Natural killer cell treated with Interleukin-12 subunit alpha and Interleukin-12 subunit beta and Interleukin-15 and Interleukin-18, amount 100 ng/mL, for 72 hours (primary cell): ENCODE data around the gene HTR3B. TPM values are rescaled to one million over a fixed set of nuclear protein-coding genes. Genes with fewer than 3 reads are reported as not detected.

Experiments
- ATAC-seq, 2 donors: fragments of 150-1000 bp; cut with Tn5 transposase in 1 of 2; sonication (Bioruptor Pico), chemical (Tn5 transposase) in 1 of 2; 2 replicates each; pipeline ENCODE4 v1.10.0; 2021
- DNase-seq: peaks from one replicate; pipeline ENCODE4 v3.0.0; 2022; ENCODE audit warnings: low spot score
- H3K27ac Mint-ChIP-seq, 2 donors: 1 replicate in 1 of 2; 2 replicates in 1 of 2; pipeline ENCODE4 v1.8.0; 2022; ENCODE audit warnings: mixed read lengths in 2 of 2, mild to moderate bottlenecking in 1 of 2, moderate library complexity in 1 of 2
- H3K27me3 Mint-ChIP-seq, 2 donors: 1 replicate in 1 of 2; 2 replicates in 1 of 2; pipeline ENCODE4 v1.8.0; 2022; ENCODE audit warnings: mixed read lengths in 2 of 2
- H3K36me3 Mint-ChIP-seq: one replicate; pipeline ENCODE4 v1.8.0; 2022; ENCODE audit warnings: mixed read lengths
- H3K4me1 Mint-ChIP-seq, 2 donors: 1 replicate in 1 of 2; 2 replicates in 1 of 2; pipeline ENCODE4 v1.8.0; 2022; ENCODE audit warnings: low read depth in 2 of 2, mixed read lengths in 2 of 2, mild to moderate bottlenecking in 1 of 2
- H3K4me3 Mint-ChIP-seq: one replicate; pipeline ENCODE4 v1.8.0; 2022; ENCODE audit warnings: mixed read lengths
- H3K9me3 Mint-ChIP-seq: 2 replicates; pipeline ENCODE4 v1.8.0; 2022; ENCODE audit warnings: mixed read lengths
- total RNA-seq, 2 donors: library from RNA; stranded (reverse); gene quantifications; one replicate each; pipeline ENCODE4 v1.2.3, GENCODE V29; 2022

The HTR3B gene
- total RNA-seq, 2 donors from 2014 or later, result not detected

GRCh38 chr11:113992459-113993110, 88.0 kb downstream of the HTR3B start:
- no peak overlapping the region for H3K4me3 Mint-ChIP-seq
- H3K4me1 Mint-ChIP-seq, result no peaks in the 10 kb centered on the region
- H3K27ac Mint-ChIP-seq, result no peak overlapping the region
- peaks cover 37 to 39% of the 10 kb centered on the region in 2 donors for H3K27me3 Mint-ChIP-seq
- H3K36me3 Mint-ChIP-seq, result no peaks in the 10 kb centered on the region
- ATAC-seq (no peak), DNase-seq (no peak)
- no peaks in the 10 kb centered on the region for H3K9me3 Mint-ChIP-seq

GRCh38 chr11:113994077-113994954, 89.7 kb downstream of the HTR3B start:
- Mint-ChIP-seq H3K9me3 (no peaks in the 10 kb centered on the region), H3K27ac (no peak overlapping the region), H3K27me3 (peaks cover 34% of the 10 kb centered on the region in 2 donors), H3K36me3 (no peaks in the 10 kb centered on the region), H3K4me3 (no peak overlapping the region), H3K4me1 (no peaks in the 10 kb centered on the region)
- ATAC-seq (no peak), DNase-seq (no peak)

Other genes with a start within 250 kb of the HTR3B start
- gene TMPRSS5, start 198.5 kb upstream of the HTR3B start, total RNA-seq, result 1 to 10 TPM in 1 of 2 donors, under 1 TPM in 1; 0.38 to 2.1 TPM
- gene ZW10, start 131.1 kb upstream of the HTR3B start, total RNA-seq, result 10 to 100 TPM; 19.6 to 23.8 TPM
- gene CLDN25, start 125.0 kb upstream of the HTR3B start, total RNA-seq, result not detected
- gene USP28, start 29.2 kb upstream of the HTR3B start, total RNA-seq, result 10 to 100 TPM; 63.7 to 67.3 TPM
- gene HTR3A, start 70.3 kb downstream of the HTR3B start, total RNA-seq, result not detected
- 10 to 100 TPM in 1 of 2 donors, 1 to 10 TPM in 1; 2.7 to 13.1 TPM for gene ZBTB16, start 154.9 kb downstream of the HTR3B start, total RNA-seq